Occipital lobe (tissue), 2 donors: ENCODE data around the gene KRTAP12-3. TPM values are rescaled to one million over a fixed set of nuclear protein-coding genes. Genes with fewer than 3 reads are reported as not detected.
"Not testable (repeated sequence)": the region's sequence is repeated elsewhere in the genome, so short reads cannot be mapped to it uniquely, and the experiment has no call there.

Experiments
- DNase-seq: peaks from one replicate; lab custom pipeline; 2025; lab: John Stamatoyannopoulos, UW
- total RNA-seq: library from RNA; depleted of rRNA; stranded (reverse); fragments of >200 nt; gene quantifications from one replicate; pipeline ENCODE4 v1.2.3, GENCODE V29; 2014

Gene KRTAP12-3
- total RNA-seq, 1 donor from 2014 or later, result not detected

GRCh38 chr21:44627181-44627822 is 30.4 kb upstream of the KRTAP12-3 start:
- not testable (repeated sequence) for DNase-seq

- DNase-seq, result not testable (repeated sequence)
Observed at GRCh38 chr21:44627831-44628233, 29.9 kb upstream of the KRTAP12-3 start.

- no peak for DNase-seq
Observed at GRCh38 chr21:44628707-44629391, 28.9 kb upstream of the KRTAP12-3 start.

GRCh38 chr21:44630440-44630839 is 27.3 kb upstream of the KRTAP12-3 start:
- no peak for DNase-seq

GRCh38 chr21:44632067-44632466 is 25.7 kb upstream of the KRTAP12-3 start:
- DNase-seq, result no peak

- DNase-seq, result no peak
Observed at GRCh38 chr21:44636209-44637017, 21.3 kb upstream of the KRTAP12-3 start.

- no peak for DNase-seq
Observed at GRCh38 chr21:44637018-44637850, 20.5 kb upstream of the KRTAP12-3 start, which contains the start of gene KRTAP10-10. KRTAP10-10 (plus strand) TSS chr21:44637356; CDS start chr21:44637418, 62 bp downstream.

GRCh38 chr21:44637851-44638348 is 19.8 kb upstream of the KRTAP12-3 start:
- not testable (repeated sequence) for DNase-seq

- not testable (repeated sequence) for DNase-seq
Observed at GRCh38 chr21:44638506-44639330, 19.0 kb upstream of the KRTAP12-3 start.

GRCh38 chr21:44639331-44639655 is 18.4 kb upstream of the KRTAP12-3 start:
- DNase-seq, result no peak

- DNase-seq, result no peak
Observed at GRCh38 chr21:44640761-44641160, 17.0 kb upstream of the KRTAP12-3 start.

GRCh38 chr21:44643741-44644310 is 13.9 kb upstream of the KRTAP12-3 start:
- no peak for DNase-seq

- DNase-seq, result no peak
Observed at GRCh38 chr21:44644878-44645277, 12.9 kb upstream of the KRTAP12-3 start.

GRCh38 chr21:44646366-44647221 is 11.1 kb upstream of the KRTAP12-3 start, which contains the start of gene KRTAP10-11:
KRTAP10-11 (plus strand) TSS chr21:44646414; CDS start chr21:44646459, 45 bp downstream.
- DNase-seq, result not testable (repeated sequence)

- DNase-seq, result no peak
Observed at GRCh38 chr21:44647222-44647552, 10.5 kb upstream of the KRTAP12-3 start.

- no peak for DNase-seq
Observed at GRCh38 chr21:44648557-44649311, 9.0 kb upstream of the KRTAP12-3 start.

GRCh38 chr21:44649521-44650100 is 8.1 kb upstream of the KRTAP12-3 start:
- DNase-seq, result no peak
